Measurements from ENCODE around the gene NFIC. TPM values are rescaled to one million over a fixed set of nuclear protein-coding genes. Genes with fewer than 3 reads are reported as not detected.

Gene NFIC
- total RNA-seq, 4 donors from 2014 or later = 165 to 297 (median 211) TPM

DNA sequence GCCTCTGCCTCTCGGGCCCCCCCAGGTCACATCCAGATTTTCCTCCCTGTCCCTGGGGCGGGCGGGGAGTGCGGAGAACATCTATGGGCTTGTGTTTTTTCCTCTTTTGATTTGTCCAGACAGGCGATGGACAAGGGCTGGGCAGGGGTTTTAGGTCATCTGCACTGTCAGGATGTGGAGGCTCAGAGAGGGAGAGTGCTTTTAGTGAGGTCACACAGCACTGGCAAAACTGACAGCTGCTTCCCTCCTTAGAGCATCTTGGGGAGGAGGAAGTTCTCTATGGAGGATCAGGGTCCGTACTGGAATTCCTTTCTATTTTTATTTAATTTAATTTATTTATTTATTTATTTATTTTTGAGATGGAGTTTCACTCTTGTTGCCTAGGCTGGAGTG lies 38.9 kb downstream of the NFIC start:
- intact Hi-C loops (cut with DNase I) = loop anchor here (10.0 kb wide), 1 partner anchor 70 kb away; no protein-coding TSS in a partner anchor
- Histone ChIP-seq H3K4me1 (peaks cover 76 to 100% (median 99%) of the 10 kb centered on the region in 4 donors), H3K9me3 (no peaks in the 10 kb centered on the region), H3K4me3 (peak overlapping the region; percentile 51 to 61 (median 56)), H3K36me3 (peaks cover 0 to 5% (median 0%) of the 10 kb centered on the region in 4 donors), H3K27me3 (no peaks in the 10 kb centered on the region), H3K27ac (replicated peaks in 1 of 4) (peak overlapping the region; percentile 95 to 100 (median 99))
- no peak for DNase-seq (ENCODE audit: extremely low spot score)
- WGBS = 33% methylated on average over 6 of the region's 6 CpGs
- no peak for TF ChIP-seq EP300 (IDR thresholded peaks at IDR 0.05)
- TF ChIP-seq, protein P1, sequence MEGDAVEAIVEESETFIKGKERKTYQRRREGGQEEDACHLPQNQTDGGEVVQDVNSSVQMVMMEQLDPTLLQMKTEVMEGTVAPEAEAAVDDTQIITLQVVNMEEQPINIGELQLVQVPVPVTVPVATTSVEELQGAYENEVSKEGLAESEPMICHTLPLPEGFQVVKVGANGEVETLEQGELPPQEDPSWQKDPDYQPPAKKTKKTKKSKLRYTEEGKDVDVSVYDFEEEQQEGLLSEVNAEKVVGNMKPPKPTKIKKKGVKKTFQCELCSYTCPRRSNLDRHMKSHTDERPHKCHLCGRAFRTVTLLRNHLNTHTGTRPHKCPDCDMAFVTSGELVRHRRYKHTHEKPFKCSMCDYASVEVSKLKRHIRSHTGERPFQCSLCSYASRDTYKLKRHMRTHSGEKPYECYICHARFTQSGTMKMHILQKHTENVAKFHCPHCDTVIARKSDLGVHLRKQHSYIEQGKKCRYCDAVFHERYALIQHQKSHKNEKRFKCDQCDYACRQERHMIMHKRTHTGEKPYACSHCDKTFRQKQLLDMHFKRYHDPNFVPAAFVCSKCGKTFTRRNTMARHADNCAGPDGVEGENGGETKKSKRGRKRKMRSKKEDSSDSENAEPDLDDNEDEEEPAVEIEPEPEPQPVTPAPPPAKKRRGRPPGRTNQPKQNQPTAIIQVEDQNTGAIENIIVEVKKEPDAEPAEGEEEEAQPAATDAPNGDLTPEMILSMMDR (IDR thresholded peaks at IDR 0.05) = no peak
- TF ChIP-seq POLR2A (IDR thresholded peaks at IDR 0.05; ENCODE audit: low read depth) = no peak

DNA sequence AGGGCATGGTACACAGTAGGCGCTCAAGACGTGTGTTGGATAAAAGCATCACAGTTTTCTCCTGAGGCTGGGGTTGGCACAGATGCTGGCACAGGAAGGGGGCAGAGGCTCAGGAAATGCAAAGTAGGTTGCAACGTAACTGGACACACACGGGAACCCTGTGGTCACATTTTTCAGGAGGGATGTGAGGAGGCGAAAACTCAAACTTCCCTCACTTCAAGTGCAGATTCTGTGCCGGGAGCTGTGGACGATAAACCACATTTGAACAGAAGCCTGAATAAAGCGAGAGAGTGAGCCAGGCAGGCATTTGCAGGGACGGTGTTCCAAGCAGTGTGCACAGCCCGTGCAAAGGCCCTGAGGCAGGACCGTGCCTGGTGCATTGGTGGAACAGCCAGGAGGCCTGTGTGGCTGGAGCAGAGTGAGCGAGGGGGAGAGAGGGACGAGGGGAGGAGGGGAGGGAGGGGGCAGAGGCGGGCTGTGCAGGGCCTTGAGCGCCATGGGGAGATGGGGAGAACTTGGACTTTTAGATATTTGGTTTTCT lies 40.3 kb downstream of the NFIC start:
- Histone ChIP-seq H3K4me1 (peaks cover 66 to 100% (median 99%) of the 10 kb centered on the region in 4 donors), H3K27me3 (no peaks in the 10 kb centered on the region), H3K9me3 (no peaks in the 10 kb centered on the region), H3K36me3 (peaks cover 0 to 5% (median 4%) of the 10 kb centered on the region in 4 donors), H3K27ac (replicated peaks in 1 of 4) (peak overlapping the region; percentile 95 to 100 (median 99)), H3K4me3 (no peak overlapping the region)
- intact Hi-C loops (cut with DNase I) = loop anchor here (10.0 kb wide), 1 partner anchor 72 kb away; no protein-coding TSS in a partner anchor
- DNase-seq (ENCODE audit: extremely low spot score) = no peak
- WGBS = 64% methylated on average over 15 of the region's 15 CpGs
- no peak for TF ChIP-seq EP300 (IDR thresholded peaks at IDR 0.05)
- TF ChIP-seq POLR2A (IDR thresholded peaks at IDR 0.05; ENCODE audit: low read depth) = no peak
- TF ChIP-seq POLR2AphosphoS5 (IDR thresholded peaks at IDR 0.05) = no peak
- TF ChIP-seq, protein P1 (IDR thresholded peaks at IDR 0.05) = no peak

DNA sequence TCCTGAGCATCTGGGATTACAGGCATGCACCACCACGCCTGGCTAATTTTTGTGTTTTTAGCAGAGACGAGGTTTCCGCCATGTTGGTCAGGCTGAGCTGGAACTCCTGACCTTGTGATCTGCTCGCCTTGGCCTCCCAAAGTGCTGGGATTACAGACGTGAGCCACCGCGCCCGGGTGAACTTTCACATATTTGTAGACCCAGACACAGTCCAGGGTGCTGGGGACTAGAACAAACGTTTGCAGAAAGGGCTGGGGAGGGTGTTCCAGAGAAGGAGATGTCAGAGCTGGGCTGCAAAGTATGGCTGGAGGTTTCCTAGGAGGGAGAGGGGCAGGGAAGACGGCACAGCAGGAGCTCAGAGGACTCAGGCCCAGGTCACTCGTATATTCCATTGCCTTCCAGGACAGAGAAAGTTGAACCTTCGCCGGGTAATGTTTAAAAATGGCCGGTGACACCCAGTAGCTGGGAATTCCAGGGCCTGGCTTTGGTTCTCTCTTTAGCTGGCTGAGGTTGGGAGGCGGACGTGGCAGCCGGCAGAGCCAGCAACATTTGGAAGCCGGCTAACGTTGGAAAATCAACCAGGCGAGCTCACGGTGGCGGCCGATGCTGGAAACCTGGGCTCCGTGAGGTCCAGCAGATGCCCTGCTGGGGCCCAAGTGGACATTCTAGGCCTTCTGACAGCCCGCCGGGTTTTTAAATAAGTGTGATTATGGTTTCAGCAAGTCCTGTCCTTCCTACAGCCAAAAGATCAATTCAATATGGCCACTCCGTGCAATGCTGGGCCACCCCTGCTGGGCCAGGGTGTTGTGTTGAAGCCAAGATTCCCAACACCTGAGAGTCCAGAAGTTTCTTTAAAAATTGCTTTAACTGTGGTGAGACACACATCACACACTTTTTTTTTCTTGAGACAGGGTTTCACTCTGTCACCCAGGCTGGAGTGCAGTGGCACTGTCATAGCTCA lies 41.5 kb downstream of the NFIC start:
- Histone ChIP-seq H3K4me3 (peak overlapping the region; percentile 50 to 62 (median 52)), H3K27ac (replicated peaks in 1 of 4) (peak overlapping the region; percentile 95 to 100 (median 99)), H3K36me3 (peaks cover 0 to 16% (median 7%) of the 10 kb centered on the region in 4 donors), H3K27me3 (no peaks in the 10 kb centered on the region), H3K4me1 (peaks cover 66 to 100% (median 99%) of the 10 kb centered on the region in 4 donors), H3K9me3 (no peaks in the 10 kb centered on the region)
- intact Hi-C loops (cut with DNase I) = loop anchor here (10.0 kb wide), 1 partner anchor 73 kb away; no protein-coding TSS in a partner anchor
- DNase-seq (ENCODE audit: extremely low spot score) = no peak
- TF ChIP-seq, protein P1 (IDR thresholded peaks at IDR 0.05) = no peak
- TF ChIP-seq EP300 (IDR thresholded peaks at IDR 0.05) (no peak), POLR2AphosphoS5 (IDR thresholded peaks at IDR 0.05) (peak; percentile 27 to 60), POLR2A (IDR thresholded peaks at IDR 0.05; ENCODE audit: low read depth) (peak; percentile 18)
- 41% methylated on average over 21 of the region's 27 CpGs for WGBS

DNA sequence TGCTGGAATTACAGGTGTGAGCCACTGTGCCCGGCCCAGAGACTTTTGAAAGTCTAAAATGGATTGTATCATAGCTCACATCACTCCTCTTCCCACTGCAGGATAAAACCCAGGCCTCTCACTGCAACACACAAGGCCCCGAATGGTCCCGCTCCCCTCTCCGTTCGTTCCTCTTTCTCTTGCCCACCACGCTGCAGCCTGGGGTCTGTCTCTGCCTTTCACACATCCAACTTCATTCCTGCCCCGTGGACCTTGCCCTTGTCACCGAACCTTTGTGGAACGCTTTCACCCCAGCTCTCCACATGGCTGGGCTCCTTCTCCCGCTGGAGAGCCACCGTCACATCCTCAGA lies 42.6 kb downstream of the NFIC start:
- Histone ChIP-seq H3K27ac (replicated peaks in 1 of 4) (peak overlapping the region; percentile 95 to 100 (median 99)), H3K9me3 (no peaks in the 10 kb centered on the region), H3K27me3 (no peaks in the 10 kb centered on the region), H3K4me3 (peak overlapping the region; percentile 50 to 62 (median 52)), H3K36me3 (peaks cover 0 to 16% (median 9%) of the 10 kb centered on the region in 4 donors), H3K4me1 (peaks cover 55 to 99% (median 99%) of the 10 kb centered on the region in 4 donors)
- TF ChIP-seq POLR2AphosphoS5 (IDR thresholded peaks at IDR 0.05) (no peak), EP300 (IDR thresholded peaks at IDR 0.05) (no peak), POLR2A (IDR thresholded peaks at IDR 0.05; ENCODE audit: low read depth) (no peak)
- TF ChIP-seq, protein P1 (IDR thresholded peaks at IDR 0.05) = no peak
- no peak for DNase-seq (ENCODE audit: extremely low spot score)
- WGBS = 62% methylated on average over 11 of the region's 11 CpGs
- intact Hi-C loops (cut with DNase I) = loop anchor here (10.0 kb wide), 1 partner anchor 74 kb away; no protein-coding TSS in a partner anchor
